ENCODE results near the gene ZNF496.

GRCh38 chr1:247345881-247346280 is 14.2 kb upstream of the ZNF496 start:
- no peak for TF ChIP-seq REST (tag by site-specific recombination; IDR thresholded peaks at IDR 0.05)
- no peak for TF ChIP-seq CTCF (tag by site-specific recombination; IDR thresholded peaks at IDR 0.05)
- no peak for TF ChIP-seq ZNF292 (tag by site-specific recombination; IDR thresholded peaks at IDR 0.05; ENCODE audit: borderline replicate concordance, low read depth)
- TF ChIP-seq ZNF121 (tag by site-specific recombination; IDR thresholded peaks at IDR 0.05) = no peak
- no peak for TF ChIP-seq GFI1B (tag by site-specific recombination; IDR thresholded peaks at IDR 0.05)
- TF ChIP-seq KLF9 (tag by site-specific recombination; IDR thresholded peaks at IDR 0.05; ENCODE audit: low read depth) = no peak
- no peak for TF ChIP-seq ZNF23 (tag by site-specific recombination; IDR thresholded peaks at IDR 0.05; ENCODE audit: borderline replicate concordance)
- no peak for TF ChIP-seq ZNF341 (tag by site-specific recombination; IDR thresholded peaks at IDR 0.05; ENCODE audit: low read depth)
- TF ChIP-seq ZNF366 (tag by site-specific recombination; conservative IDR thresholded peaks at IDR 0.05) = no peak
- no peak for TF ChIP-seq ZSCAN18 (tag by site-specific recombination; IDR thresholded peaks at IDR 0.05)
- TF ChIP-seq PATZ1 (tag by site-specific recombination; IDR thresholded peaks at IDR 0.05) = no peak
- TF ChIP-seq ZNF398 (tag by site-specific recombination; IDR thresholded peaks at IDR 0.05) = no peak
- TF ChIP-seq TSHZ1 (tag by site-specific recombination; IDR thresholded peaks at IDR 0.05; ENCODE audit: borderline replicate concordance) = no peak
- no peak for TF ChIP-seq ZNF501 (tag by site-specific recombination; IDR thresholded peaks at IDR 0.05)
